Uterus (tissue), 2 donors: ENCODE measurements around the gene SSC4D.

ENCODE experiments used
- POLR2A ChIP-seq, 2 donors: fragments of 450-650 bp; IDR thresholded peaks; one replicate each; pipeline ENCODE4 v1.6.1; 2016; ENCODE audit warnings: antibody characterized with exemption in 2 of 2, mild to moderate bottlenecking in 1 of 2, moderate library complexity in 1 of 2
- TF ChIP-seq, protein P1 (sequence below), 4 experiments: fragments of 200-600 bp in 2 of 4; fragments of 450-650 bp in 2 of 4; sonication (generic) in 2 of 4; IDR thresholded peaks; one replicate each; pipeline ENCODE4 v1.5.1; 2016 to 2019; ENCODE audit warnings: antibody characterized with exemption in 4 of 4, mild to moderate bottlenecking in 2 of 4, moderate library complexity in 1 of 4

DNA sequence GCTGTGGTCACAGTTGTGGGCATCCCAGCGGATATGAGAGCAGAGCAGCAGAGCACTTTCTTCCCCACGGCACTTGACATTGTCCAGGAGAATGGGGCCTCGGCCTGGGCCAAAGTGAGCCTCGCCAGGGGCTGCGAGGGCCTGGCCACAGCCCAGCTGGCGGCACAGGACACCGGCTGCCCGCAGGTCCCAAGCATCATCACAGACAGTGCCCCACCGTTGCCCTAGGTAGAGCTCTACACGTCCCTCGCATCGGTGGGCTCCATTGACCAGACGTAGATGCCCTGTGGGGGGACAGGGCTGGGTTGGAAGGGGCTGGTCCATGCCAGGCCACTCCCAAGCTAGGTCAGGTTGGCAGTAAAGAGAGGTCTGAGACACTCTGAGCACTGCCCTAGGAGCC is 19.4 kb downstream of the SSC4D start:
- TF ChIP-seq, protein P1, sequence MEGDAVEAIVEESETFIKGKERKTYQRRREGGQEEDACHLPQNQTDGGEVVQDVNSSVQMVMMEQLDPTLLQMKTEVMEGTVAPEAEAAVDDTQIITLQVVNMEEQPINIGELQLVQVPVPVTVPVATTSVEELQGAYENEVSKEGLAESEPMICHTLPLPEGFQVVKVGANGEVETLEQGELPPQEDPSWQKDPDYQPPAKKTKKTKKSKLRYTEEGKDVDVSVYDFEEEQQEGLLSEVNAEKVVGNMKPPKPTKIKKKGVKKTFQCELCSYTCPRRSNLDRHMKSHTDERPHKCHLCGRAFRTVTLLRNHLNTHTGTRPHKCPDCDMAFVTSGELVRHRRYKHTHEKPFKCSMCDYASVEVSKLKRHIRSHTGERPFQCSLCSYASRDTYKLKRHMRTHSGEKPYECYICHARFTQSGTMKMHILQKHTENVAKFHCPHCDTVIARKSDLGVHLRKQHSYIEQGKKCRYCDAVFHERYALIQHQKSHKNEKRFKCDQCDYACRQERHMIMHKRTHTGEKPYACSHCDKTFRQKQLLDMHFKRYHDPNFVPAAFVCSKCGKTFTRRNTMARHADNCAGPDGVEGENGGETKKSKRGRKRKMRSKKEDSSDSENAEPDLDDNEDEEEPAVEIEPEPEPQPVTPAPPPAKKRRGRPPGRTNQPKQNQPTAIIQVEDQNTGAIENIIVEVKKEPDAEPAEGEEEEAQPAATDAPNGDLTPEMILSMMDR (IDR thresholded peaks at IDR 0.05), result no peak
- no peak for TF ChIP-seq POLR2A (IDR thresholded peaks at IDR 0.05)
